Measurements from ENCODE around the gene LARP4.

DNA sequence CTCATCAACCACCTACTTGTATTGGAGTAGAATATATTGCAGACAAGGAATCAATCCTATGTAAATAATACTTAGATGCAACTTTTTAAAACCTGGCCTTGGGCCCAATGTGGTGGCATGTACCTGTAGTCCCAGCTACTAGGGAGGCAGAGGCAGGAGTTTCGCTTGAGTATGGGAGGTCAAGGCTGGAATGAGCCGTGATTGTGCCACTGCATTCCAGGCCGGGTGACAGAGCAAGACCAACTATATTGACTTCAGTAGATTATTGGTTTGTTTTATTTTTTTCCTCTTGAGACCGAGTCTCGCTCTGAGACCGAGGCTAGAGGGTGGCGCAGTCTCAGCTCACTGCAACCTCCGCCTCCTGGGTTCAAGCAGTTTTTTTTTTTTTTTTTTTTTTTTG, 3.6 kb downstream of the LARP4 start:
- TF ChIP-seq, protein P1, sequence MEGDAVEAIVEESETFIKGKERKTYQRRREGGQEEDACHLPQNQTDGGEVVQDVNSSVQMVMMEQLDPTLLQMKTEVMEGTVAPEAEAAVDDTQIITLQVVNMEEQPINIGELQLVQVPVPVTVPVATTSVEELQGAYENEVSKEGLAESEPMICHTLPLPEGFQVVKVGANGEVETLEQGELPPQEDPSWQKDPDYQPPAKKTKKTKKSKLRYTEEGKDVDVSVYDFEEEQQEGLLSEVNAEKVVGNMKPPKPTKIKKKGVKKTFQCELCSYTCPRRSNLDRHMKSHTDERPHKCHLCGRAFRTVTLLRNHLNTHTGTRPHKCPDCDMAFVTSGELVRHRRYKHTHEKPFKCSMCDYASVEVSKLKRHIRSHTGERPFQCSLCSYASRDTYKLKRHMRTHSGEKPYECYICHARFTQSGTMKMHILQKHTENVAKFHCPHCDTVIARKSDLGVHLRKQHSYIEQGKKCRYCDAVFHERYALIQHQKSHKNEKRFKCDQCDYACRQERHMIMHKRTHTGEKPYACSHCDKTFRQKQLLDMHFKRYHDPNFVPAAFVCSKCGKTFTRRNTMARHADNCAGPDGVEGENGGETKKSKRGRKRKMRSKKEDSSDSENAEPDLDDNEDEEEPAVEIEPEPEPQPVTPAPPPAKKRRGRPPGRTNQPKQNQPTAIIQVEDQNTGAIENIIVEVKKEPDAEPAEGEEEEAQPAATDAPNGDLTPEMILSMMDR (IDR thresholded peaks at IDR 0.05; ENCODE audit: low read depth, low read length) = no peak
- TF ChIP-seq POLR2A (IDR thresholded peaks at IDR 0.05; ENCODE audit: extremely low read depth, insufficient read length) = no peak
- TF ChIP-seq, protein P2, sequence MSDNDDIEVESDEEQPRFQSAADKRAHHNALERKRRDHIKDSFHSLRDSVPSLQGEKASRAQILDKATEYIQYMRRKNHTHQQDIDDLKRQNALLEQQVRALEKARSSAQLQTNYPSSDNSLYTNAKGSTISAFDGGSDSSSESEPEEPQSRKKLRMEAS (IDR thresholded peaks at IDR 0.05; ENCODE audit: low read depth, low read length) = no peak

Data from NB4 (cell line).